A673 (cell line): ENCODE data around the gene VSIG2. TPM values are rescaled to one million over a fixed set of nuclear protein-coding genes. Genes with fewer than 3 reads are reported as not detected.

Experiments
- BruUV-seq: library from RNA; stranded (reverse); fragments of 400-500 nt; replicated peaks from 2 replicates; lab custom pipeline; 2021; lab: Mats Ljungman, UMichigan
- CTCF ChIA-PET: fragments of 300-600 bp; sonication (Branson Sonifier 250); formaldehyde crosslinking; loops from one replicate; lab custom pipeline; 2022; ENCODE audit warnings: antibody characterized with exemption; lab: Charles Lee
- POLR2A ChIA-PET: fragments of 300-600 bp; sonication (Branson Sonifier 250); formaldehyde crosslinking; loops from one replicate; lab custom pipeline; 2022; ENCODE audit warnings: antibody characterized with exemption; ENCODE audit not compliant: low non-redundant PET; lab: Charles Lee
- DNase-seq: peaks from one replicate; pipeline ENCODE4 v3.0.0-alpha.2; 2015; ENCODE audit warnings: low spot score
- H3K27ac ChIP-seq: fragments of 200-600 bp; sonication (generic); 2 replicates; pipeline ENCODE4 v1.5.1; 2016; ENCODE audit warnings: mixed run types, low read depth, mild to moderate bottlenecking, mixed read lengths, antibody characterized with exemption, low read length; ENCODE audit not compliant: poor library complexity, severe bottlenecking
- H3K27me3 ChIP-seq: fragments of 200-600 bp; sonication (generic); replicated peaks from 2 replicates; pipeline ENCODE4 v1.6.1; 2017; ENCODE audit warnings: mixed run types, low read depth, mild to moderate bottlenecking, mixed read lengths, antibody characterized with exemption, low read length; ENCODE audit not compliant: insufficient read depth, poor library complexity
- H3K36me3 ChIP-seq: fragments of 200-600 bp; sonication (generic); 2 replicates; pipeline ENCODE4 v1.6.1; 2016; ENCODE audit warnings: mixed run types, mild to moderate bottlenecking, mixed read lengths, antibody characterized with exemption, low read length; ENCODE audit not compliant: insufficient read depth, poor library complexity, severe bottlenecking
- H3K4me1 ChIP-seq: fragments of 200-600 bp; sonication (generic); 2 replicates; pipeline ENCODE4 v1.6.1; 2017; ENCODE audit warnings: mixed run types, mild to moderate bottlenecking, mixed read lengths, antibody characterized with exemption, low read length; ENCODE audit not compliant: insufficient read depth, poor library complexity, severe bottlenecking
- H3K4me3 ChIP-seq: fragments of 200-600 bp; sonication (generic); 2 replicates; pipeline ENCODE4 v1.5.1; 2016; ENCODE audit warnings: low read depth, mixed run types, mild to moderate bottlenecking, mixed read lengths, low read length; ENCODE audit not compliant: poor library complexity, severe bottlenecking
- H3K9me3 ChIP-seq: fragments of 200-600 bp; sonication (generic); 2 replicates; pipeline ENCODE4 v1.6.1; 2016; ENCODE audit warnings: mixed run types, low read depth, mild to moderate bottlenecking, mixed read lengths, antibody characterized with exemption, low read length; ENCODE audit not compliant: poor library complexity, severe bottlenecking
- EZH2 ChIP-seq: fragments of 200-600 bp; sonication (generic); IDR thresholded peaks from 2 replicates; pipeline ENCODE4 v1.6.1; 2017; ENCODE audit warnings: borderline replicate concordance, low read depth, mild to moderate bottlenecking, mixed read lengths, antibody characterized with exemption, low read length; ENCODE audit not compliant: poor library complexity, severe bottlenecking
- intact Hi-C: fragments of 100-400 bp; cut with micrococcal nuclease; formaldehyde crosslinking; loops from one replicate; pipeline ENCODE4 v1.10.0; 2022; ENCODE audit not compliant: unreplicated experiment
- total RNA-seq: library from RNA; stranded (reverse); gene quantifications from 2 replicates; pipeline ENCODE4 v1.2.3, GENCODE V29; 2021
- TF ChIP-seq, protein P1 (sequence below): fragments of 300-800, 200-600 bp; sonication (generic); conservative IDR thresholded peaks from 2 replicates; pipeline ENCODE4 v1.5.1; 2017; ENCODE audit warnings: low read depth, mild to moderate bottlenecking, antibody characterized with exemption, low read length, moderate library complexity, mixed read lengths

VSIG2 gene
- total RNA-seq, 1 experiment from 2014 or later: not detected

DNA sequence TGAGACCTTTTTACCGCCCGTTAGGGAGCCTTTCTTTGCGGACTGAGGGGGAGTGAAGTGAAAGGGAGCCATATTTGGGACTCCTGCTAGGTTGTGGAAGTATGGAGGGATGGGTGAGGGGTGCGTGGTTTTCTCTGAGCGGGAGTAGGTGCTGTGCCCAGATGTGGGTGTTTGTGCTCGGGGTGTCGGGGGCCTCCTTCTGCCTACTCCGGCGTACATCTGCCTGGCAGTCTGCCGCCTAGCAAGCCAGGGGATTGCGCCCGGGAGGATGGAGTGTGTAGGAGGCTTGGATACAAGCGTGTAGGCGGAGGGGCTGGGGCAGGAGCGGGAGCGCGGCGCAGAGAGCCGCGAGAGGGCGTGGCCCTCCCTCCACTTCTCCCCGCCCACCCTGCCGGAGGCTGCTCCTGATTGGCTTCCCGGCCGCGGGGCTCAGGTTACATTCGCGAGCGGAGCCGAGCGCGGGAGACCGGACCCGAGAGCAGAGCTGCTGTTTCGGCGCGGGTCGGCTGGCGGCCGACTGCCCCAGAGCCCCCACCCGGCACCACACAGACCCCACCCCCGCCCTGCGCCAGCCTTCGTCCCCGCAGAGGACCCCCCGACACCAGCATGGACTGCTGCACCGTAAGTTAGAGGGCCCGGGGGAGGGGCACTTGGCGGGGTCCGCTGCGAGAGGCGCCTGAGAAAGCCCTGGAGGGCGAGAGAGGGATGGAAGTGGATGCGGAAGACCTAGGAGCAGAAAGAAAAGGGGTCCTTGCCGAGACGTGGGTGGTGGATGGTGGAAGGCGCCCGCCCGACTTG is 12.4 kb downstream of the VSIG2 start, which contains the start of gene NRGN:
TSS of gene NRGN (plus strand) at position 464 of the 798 bp plus-strand sequence. CDS start at position 607, 143 bp downstream.
- no peaks in the 10 kb centered on the region for H3K36me3 ChIP-seq
- H3K27me3 ChIP-seq: no peaks in the 10 kb centered on the region
- BruUV-seq: no TSS peak
- TF ChIP-seq, protein P1, sequence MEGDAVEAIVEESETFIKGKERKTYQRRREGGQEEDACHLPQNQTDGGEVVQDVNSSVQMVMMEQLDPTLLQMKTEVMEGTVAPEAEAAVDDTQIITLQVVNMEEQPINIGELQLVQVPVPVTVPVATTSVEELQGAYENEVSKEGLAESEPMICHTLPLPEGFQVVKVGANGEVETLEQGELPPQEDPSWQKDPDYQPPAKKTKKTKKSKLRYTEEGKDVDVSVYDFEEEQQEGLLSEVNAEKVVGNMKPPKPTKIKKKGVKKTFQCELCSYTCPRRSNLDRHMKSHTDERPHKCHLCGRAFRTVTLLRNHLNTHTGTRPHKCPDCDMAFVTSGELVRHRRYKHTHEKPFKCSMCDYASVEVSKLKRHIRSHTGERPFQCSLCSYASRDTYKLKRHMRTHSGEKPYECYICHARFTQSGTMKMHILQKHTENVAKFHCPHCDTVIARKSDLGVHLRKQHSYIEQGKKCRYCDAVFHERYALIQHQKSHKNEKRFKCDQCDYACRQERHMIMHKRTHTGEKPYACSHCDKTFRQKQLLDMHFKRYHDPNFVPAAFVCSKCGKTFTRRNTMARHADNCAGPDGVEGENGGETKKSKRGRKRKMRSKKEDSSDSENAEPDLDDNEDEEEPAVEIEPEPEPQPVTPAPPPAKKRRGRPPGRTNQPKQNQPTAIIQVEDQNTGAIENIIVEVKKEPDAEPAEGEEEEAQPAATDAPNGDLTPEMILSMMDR: no peak
- no peak for TF ChIP-seq EZH2
- ChIA-PET CTCF (no interaction called here), POLR2A (no interaction called here)
- DNase-seq: peak; percentile 98
- peak within 1 kb of the TSS; percentile 81 for H3K4me3 ChIP-seq
- H3K4me1 ChIP-seq: peaks cover 22% of the 10 kb centered on the region
- no peaks in the 10 kb centered on the region for H3K9me3 ChIP-seq
- intact Hi-C loops: no loop called here
- H3K27ac ChIP-seq: peak within 1 kb of the TSS; percentile 9

DNA sequence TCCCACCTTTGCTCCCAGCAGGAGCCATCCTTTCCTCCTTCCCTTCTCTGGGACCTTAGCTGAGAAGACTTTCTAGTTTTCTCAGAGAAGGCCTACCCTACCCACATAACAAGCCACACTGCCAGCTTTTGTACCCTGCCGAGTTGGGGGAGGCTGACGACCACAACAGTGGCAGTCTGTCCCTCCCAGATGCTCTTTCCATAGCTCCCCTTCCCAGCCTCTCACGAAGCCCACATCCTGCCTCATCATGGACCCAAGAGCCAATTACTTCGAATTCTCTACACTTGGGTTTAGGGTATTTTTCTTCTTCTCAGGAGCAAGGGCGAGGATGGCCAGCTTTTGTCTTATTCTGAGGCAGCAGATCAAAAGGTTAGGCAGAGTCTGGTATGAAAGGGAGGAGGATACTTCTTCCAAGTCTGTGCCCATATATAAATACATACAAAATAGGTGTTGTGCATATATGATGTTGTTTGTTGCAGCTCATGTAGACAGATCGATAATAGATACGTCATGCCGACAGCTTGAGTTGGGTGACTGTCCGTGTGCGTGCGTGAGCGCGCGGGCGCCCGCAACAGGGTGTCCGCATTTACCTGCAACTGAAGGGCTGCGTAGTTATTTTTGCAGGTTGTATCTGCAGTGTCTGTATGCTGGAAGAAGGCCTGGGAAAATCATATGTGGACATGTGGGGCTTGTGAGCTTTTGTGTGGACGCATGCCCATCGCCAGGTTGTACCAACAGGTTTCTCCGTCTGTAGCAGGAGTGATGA is 13.2 kb downstream of the VSIG2 start:
- no peak overlapping the region for H3K27ac ChIP-seq
- BruUV-seq: no TSS peak
- H3K27me3 ChIP-seq: no peaks in the 10 kb centered on the region
- ChIA-PET CTCF (interaction anchor here (0.6 kb wide), 1 partner anchor 68 kb away, joined by 7 read pairs; no protein-coding TSS in a partner anchor), POLR2A (no interaction called here)
- peaks cover 22% of the 10 kb centered on the region for H3K4me1 ChIP-seq
- TF ChIP-seq, protein P1: no peak
- no peak for TF ChIP-seq EZH2
- intact Hi-C loops: no loop called here
- H3K36me3 ChIP-seq: no peaks in the 10 kb centered on the region
- H3K9me3 ChIP-seq: no peaks in the 10 kb centered on the region
- peak overlapping the region; percentile 81 for H3K4me3 ChIP-seq
- DNase-seq: no peak

DNA sequence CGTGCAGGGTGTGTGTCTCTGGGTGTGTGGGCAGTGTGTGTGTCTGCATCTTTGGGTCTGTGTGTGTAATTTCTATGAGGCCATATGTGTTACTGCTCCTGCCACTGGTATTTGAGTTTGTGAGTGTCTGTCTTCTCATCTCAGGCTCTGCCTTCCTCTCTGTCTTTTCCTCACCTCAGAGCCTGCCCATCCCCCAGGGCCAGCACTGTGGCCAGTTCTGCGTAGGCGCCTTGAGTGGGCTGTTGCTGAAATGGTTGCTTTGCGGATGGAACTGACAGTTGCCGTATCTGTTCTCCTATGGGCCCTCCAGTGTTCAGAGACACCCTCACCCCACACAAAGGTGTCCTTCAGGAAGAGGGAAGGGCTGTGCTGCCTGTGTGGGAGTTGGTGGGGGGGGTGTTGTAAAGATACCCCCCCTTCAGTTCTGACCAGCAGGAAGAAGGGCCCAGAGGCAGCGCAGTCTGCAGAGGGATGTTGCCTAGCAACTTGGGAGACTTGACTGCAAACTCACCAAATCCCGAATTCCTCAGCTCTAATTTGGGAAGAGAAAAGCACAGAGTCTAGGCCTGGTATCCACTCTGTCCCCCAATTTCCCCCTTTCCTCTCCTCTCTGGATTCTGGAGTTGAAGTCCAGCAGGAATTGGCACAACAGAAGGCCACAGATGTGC is 14.3 kb downstream of the VSIG2 start:
- peaks cover 22% of the 10 kb centered on the region for H3K4me1 ChIP-seq
- no peak overlapping the region for H3K4me3 ChIP-seq
- no peaks in the 10 kb centered on the region for H3K9me3 ChIP-seq
- TF ChIP-seq, protein P1: no peak
- no peak for TF ChIP-seq EZH2
- ChIA-PET POLR2A (no interaction called here), CTCF (no interaction called here)
- intact Hi-C loops: no loop called here
- no peak for DNase-seq
- H3K27ac ChIP-seq: no peak overlapping the region
- H3K36me3 ChIP-seq: no peaks in the 10 kb centered on the region
- no TSS peak for BruUV-seq
- no peaks in the 10 kb centered on the region for H3K27me3 ChIP-seq
